GM10266 (cell line): ENCODE data around the gene ADAM11.

Experiments used
- DNase-seq: peaks from one replicate; pipeline ENCODE4 v3.0.0; 2012; ENCODE audit errors: extremely low spot score
- CTCF ChIP-seq: IDR thresholded peaks from 2 replicates; pipeline ENCODE4 v1.5.1; 2012; ENCODE audit warnings: mild to moderate bottlenecking, low read depth; ENCODE audit not compliant: control insufficient read depth, insufficient read depth; ENCODE audit errors: missing control alignments

ADAM11 gene

GRCh38 chr17:44793885-44794842 is 35.4 kb downstream of the ADAM11 start:
- no peak for DNase-seq
- TF ChIP-seq CTCF = no peak

GRCh38 chr17:44794851-44795413 is 36.1 kb downstream of the ADAM11 start:
- TF ChIP-seq CTCF = no peak
- DNase-seq = no peak

DNA sequence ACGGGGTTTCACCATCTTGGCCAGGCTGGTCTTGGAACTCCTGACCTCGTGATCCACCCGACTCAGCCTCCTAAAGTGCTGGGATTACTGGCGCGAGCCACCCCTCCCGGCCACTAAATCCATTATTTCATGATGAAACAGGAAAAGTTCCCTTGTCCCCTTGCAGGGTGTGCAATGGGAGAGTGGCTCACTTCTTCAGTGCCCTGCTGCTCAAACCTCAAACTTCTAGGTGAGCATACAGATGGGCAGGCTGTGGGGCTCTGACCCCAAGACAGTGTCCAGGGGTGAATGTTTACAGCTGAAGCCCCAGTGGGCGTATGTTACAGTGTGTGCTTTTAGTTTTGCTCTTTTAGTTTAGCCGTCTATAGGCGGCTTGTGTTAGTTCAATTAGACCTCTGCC is 36.6 kb downstream of the ADAM11 start:
- TF ChIP-seq CTCF = no peak
- DNase-seq = no peak

GRCh38 chr17:44795928-44796327 is 37.1 kb downstream of the ADAM11 start:
- DNase-seq = no peak
- no peak for TF ChIP-seq CTCF

- DNase-seq = no peak
- TF ChIP-seq CTCF = no peak
Measured at GRCh38 chr17:44796731-44797130, 37.9 kb downstream of the ADAM11 start.

GRCh38 chr17:44797802-44798201 is 39.0 kb downstream of the ADAM11 start:
- no peak for DNase-seq
- TF ChIP-seq CTCF = no peak

GRCh38 chr17:44798356-44798755 is 39.6 kb downstream of the ADAM11 start:
- DNase-seq = no peak
- TF ChIP-seq CTCF = no peak
